HepG2 (cell line): ENCODE results near the gene CDK3. TPM values are rescaled to one million over a fixed set of nuclear protein-coding genes. Genes with fewer than 3 reads are reported as not detected.

Experiments used
- ARNTL ChIP-seq: sonication (generic); formaldehyde crosslinking; IDR thresholded peaks from 2 replicates; pipeline ENCODE4 v1.4.0; 2020; ENCODE audit warnings: mild to moderate bottlenecking, missing genetic modification reagents
- BRD4 ChIP-seq: sonication (generic); formaldehyde crosslinking; IDR thresholded peaks from 2 replicates; pipeline ENCODE4 v1.4.0; 2020; ENCODE audit warnings: missing genetic modification reagents
- CBX5 ChIP-seq: sonication (generic); formaldehyde crosslinking; IDR thresholded peaks from 2 replicates; pipeline ENCODE4 v1.4.0; 2020; ENCODE audit warnings: missing genetic modification reagents, borderline replicate concordance
- FOSL2 ChIP-seq: sonication (generic); formaldehyde crosslinking; IDR thresholded peaks from 2 replicates; pipeline ENCODE4 v1.4.0; 2020; ENCODE audit warnings: missing genetic modification reagents
- GABPA ChIP-seq, 2 experiments: IDR thresholded peaks; 2 replicates each; pipeline ENCODE4 v1.6.1; 2011 to 2016; ENCODE audit warnings: low read depth in 2 of 2, low read length in 1 of 2, missing biosample characterization in 1 of 2, missing genetic modification characterization in 1 of 2
- MED13 ChIP-seq: sonication (generic); formaldehyde crosslinking; IDR thresholded peaks from 2 replicates; pipeline ENCODE4 v1.5.0; 2020; ENCODE audit warnings: missing genetic modification reagents
- SP4 ChIP-seq: sonication (generic); formaldehyde crosslinking; IDR thresholded peaks from 2 replicates; pipeline ENCODE4 v1.8.1; 2023; ENCODE audit warnings: mild to moderate bottlenecking, missing genetic modification reagents
- TBP ChIP-seq: sonication (generic); formaldehyde crosslinking; IDR thresholded peaks from 2 replicates; pipeline ENCODE4 v1.5.0; 2020; ENCODE audit warnings: missing genetic modification reagents
- TBX2 ChIP-seq: sonication (generic); formaldehyde crosslinking; IDR thresholded peaks from 2 replicates; pipeline ENCODE4 v1.5.0; 2020; ENCODE audit warnings: missing genetic modification reagents, mild to moderate bottlenecking, borderline replicate concordance
- ZNF101 ChIP-seq: sonication (generic); formaldehyde crosslinking; IDR thresholded peaks from 2 replicates; pipeline ENCODE4 v1.4.0; 2020; ENCODE audit warnings: mild to moderate bottlenecking, low read depth, missing genetic modification reagents, borderline replicate concordance
- ZNF282 ChIP-seq: fragments of 450-650 bp; IDR thresholded peaks from 2 replicates; pipeline ENCODE4 v1.6.1; 2018; ENCODE audit not compliant: partially characterized antibody
- ZNF317 ChIP-seq: sonication (generic); formaldehyde crosslinking; IDR thresholded peaks from 2 replicates; pipeline ENCODE4 v1.5.0; 2020; ENCODE audit warnings: mild to moderate bottlenecking, missing genetic modification reagents
- ZNF431 ChIP-seq: sonication (generic); formaldehyde crosslinking; IDR thresholded peaks from 2 replicates; pipeline ENCODE4 v1.9.0; 2022; ENCODE audit warnings: missing genetic modification reagents, low read depth, mild to moderate bottlenecking, borderline replicate concordance
- polyA plus RNA-seq, 8 experiments: library from polyadenylated mRNA; depleted of rRNA in 3 of 8; stranded (reverse) in 7 of 8; unstranded in 1 of 8; fragments of >200 nt; fragmentation: Illumina TruSeq in 4 of 8; extraction: Trizol in 4 of 8; gene quantifications; 2 replicates each; pipeline versions ENCODE4 v1.2.1 to v1.2.3, GENCODE V29; 2011 to 2016; ENCODE audit warnings: low read depth in 4 of 8, missing spikeins in 1 of 8, mixed read lengths in 1 of 8; ENCODE audit not compliant: insufficient read depth in 1 of 8
- total RNA-seq, 5 experiments: library from RNA; depleted of rRNA; stranded (reverse); fragments of >200 nt; fragmentation: Illumina TruSeq; extraction: Trizol; gene quantifications; 2 replicates each; pipeline ENCODE4 v1.2.3, GENCODE V29; 2016; ENCODE audit warnings: low read depth in 1 of 5
- TF ChIP-seq, protein P1 (sequence below): sonication (generic); formaldehyde crosslinking; IDR thresholded peaks from 2 replicates; pipeline ENCODE4 v1.5.0; 2020; ENCODE audit warnings: missing genetic modification reagents
- TF ChIP-seq, protein P2 (sequence below): sonication (generic); formaldehyde crosslinking; IDR thresholded peaks from 2 replicates; pipeline ENCODE4 v1.9.0; 2021; ENCODE audit warnings: mild to moderate bottlenecking, missing genetic modification reagents
- TF ChIP-seq, protein P3 (sequence below): sonication (generic); formaldehyde crosslinking; IDR thresholded peaks from 2 replicates; pipeline ENCODE4 v1.4.0; 2020; ENCODE audit warnings: mild to moderate bottlenecking, missing genetic modification reagents, borderline replicate concordance
- TF ChIP-seq, protein P4 (sequence below): sonication (generic); formaldehyde crosslinking; IDR thresholded peaks from 2 replicates; pipeline ENCODE4 v1.9.0; 2021; ENCODE audit warnings: missing genetic modification reagents, borderline replicate concordance

CDK3 gene
- total and polyA plus RNA-seq, 2 of the 13 experiments (the other 11 are each of a cell fraction or from before 2014, with no cell fraction given): 5.8 to 11.4 TPM

DNA sequence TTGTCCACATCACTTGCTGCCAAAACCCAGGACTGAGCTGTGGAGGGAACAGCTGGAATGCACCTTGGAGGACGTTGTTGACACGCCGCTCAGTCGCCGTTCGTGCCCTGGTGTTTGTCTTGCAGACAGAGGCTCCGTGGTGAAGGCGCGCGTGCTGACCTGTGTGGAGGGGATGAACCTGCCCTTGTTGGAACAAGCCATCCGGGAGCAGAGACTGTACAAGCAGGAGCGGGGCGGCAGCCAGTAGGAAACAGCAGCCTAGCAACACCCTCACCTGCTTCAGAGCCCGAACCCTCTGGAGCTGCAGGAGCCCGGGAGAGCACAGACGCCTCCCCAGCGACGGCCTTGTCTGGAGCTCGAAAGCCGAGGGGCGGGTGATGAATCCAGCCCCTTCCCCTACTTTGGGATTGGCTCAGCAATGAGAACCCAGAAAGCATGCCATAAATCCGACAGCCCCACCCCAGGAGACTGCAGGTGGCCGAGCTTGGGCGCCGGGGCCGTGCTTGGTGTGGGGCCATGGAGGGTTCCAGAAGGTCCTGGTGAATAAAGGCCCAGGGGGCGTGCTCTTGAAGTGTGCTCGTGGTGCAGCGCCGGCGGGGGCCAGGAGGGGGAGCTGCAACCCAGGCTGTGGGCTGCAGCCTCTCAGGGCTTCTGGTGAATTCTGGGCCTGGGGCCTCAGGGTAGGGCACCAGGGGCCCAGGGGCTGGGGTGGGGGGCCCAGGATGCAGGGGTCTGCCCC is 470 bp upstream of the CDK3 start (continued):
- TF ChIP-seq ZNF317 (CRISPR knock-in tag): no peak
- TF ChIP-seq FOSL2: 0 out of 2 replicates have a peak, but pooled peaks have one; percentile 18
- TF ChIP-seq TBX2: no peak
- no peak for TF ChIP-seq TBP (CRISPR knock-in tag)
- TF ChIP-seq MED13 (CRISPR knock-in tag): no peak
- no peak for TF ChIP-seq ZNF101 (CRISPR knock-in tag)
- no peak for TF ChIP-seq BRD4
- TF ChIP-seq, protein P1, sequence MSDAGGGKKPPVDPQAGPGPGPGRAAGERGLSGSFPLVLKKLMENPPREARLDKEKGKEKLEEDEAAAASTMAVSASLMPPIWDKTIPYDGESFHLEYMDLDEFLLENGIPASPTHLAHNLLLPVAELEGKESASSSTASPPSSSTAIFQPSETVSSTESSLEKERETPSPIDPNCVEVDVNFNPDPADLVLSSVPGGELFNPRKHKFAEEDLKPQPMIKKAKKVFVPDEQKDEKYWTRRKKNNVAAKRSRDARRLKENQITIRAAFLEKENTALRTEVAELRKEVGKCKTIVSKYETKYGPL: no peak
- TF ChIP-seq GABPA (IDR thresholded peaks at IDR 0.05; ENCODE audit: low read depth, low read length): no peak
- no peak for TF ChIP-seq GABPA (CRISPR knock-in tag; IDR thresholded peaks at IDR 0.05; ENCODE audit: low read depth)
- TF ChIP-seq ZNF431 (CRISPR knock-in tag): no peak
- TF ChIP-seq CBX5 (CRISPR knock-in tag): no peak
- TF ChIP-seq ARNTL (CRISPR knock-in tag): no peak
- no peak for TF ChIP-seq ZNF282
- TF ChIP-seq SP4 (CRISPR knock-in tag): 0 out of 2 replicates have a peak, but pooled peaks have one; percentile 15
- TF ChIP-seq, protein P2, sequence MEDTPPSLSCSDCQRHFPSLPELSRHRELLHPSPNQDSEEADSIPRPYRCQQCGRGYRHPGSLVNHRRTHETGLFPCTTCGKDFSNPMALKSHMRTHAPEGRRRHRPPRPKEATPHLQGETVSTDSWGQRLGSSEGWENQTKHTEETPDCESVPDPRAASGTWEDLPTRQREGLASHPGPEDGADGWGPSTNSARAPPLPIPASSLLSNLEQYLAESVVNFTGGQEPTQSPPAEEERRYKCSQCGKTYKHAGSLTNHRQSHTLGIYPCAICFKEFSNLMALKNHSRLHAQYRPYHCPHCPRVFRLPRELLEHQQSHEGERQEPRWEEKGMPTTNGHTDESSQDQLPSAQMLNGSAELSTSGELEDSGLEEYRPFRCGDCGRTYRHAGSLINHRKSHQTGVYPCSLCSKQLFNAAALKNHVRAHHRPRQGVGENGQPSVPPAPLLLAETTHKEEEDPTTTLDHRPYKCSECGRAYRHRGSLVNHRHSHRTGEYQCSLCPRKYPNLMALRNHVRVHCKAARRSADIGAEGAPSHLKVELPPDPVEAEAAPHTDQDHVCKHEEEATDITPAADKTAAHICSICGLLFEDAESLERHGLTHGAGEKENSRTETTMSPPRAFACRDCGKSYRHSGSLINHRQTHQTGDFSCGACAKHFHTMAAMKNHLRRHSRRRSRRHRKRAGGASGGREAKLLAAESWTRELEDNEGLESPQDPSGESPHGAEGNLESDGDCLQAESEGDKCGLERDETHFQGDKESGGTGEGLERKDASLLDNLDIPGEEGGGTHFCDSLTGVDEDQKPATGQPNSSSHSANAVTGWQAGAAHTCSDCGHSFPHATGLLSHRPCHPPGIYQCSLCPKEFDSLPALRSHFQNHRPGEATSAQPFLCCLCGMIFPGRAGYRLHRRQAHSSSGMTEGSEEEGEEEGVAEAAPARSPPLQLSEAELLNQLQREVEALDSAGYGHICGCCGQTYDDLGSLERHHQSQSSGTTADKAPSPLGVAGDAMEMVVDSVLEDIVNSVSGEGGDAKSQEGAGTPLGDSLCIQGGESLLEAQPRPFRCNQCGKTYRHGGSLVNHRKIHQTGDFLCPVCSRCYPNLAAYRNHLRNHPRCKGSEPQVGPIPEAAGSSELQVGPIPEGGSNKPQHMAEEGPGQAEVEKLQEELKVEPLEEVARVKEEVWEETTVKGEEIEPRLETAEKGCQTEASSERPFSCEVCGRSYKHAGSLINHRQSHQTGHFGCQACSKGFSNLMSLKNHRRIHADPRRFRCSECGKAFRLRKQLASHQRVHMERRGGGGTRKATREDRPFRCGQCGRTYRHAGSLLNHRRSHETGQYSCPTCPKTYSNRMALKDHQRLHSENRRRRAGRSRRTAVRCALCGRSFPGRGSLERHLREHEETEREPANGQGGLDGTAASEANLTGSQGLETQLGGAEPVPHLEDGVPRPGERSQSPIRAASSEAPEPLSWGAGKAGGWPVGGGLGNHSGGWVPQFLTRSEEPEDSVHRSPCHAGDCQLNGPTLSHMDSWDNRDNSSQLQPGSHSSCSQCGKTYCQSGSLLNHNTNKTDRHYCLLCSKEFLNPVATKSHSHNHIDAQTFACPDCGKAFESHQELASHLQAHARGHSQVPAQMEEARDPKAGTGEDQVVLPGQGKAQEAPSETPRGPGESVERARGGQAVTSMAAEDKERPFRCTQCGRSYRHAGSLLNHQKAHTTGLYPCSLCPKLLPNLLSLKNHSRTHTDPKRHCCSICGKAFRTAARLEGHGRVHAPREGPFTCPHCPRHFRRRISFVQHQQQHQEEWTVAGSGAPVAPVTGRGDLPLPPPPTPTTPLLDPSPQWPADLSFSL (CRISPR knock-in tag): no peak
- TF ChIP-seq, protein P3, sequence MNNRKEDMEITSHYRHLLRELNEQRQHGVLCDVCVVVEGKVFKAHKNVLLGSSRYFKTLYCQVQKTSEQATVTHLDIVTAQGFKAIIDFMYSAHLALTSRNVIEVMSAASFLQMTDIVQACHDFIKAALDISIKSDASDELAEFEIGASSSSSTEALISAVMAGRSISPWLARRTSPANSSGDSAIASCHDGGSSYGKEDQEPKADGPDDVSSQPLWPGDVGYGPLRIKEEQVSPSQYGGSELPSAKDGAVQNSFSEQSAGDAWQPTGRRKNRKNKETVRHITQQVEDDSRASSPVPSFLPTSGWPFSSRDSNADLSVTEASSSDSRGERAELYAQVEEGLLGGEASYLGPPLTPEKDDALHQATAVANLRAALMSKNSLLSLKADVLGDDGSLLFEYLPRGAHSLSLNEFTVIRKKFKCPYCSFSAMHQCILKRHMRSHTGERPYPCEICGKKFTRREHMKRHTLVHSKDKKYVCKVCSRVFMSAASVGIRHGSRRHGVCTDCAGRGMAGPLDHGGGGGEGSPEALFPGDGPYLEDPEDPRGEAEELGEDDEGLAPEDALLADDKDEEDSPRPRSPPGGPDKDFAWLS (CRISPR knock-in tag): no peak
- TF ChIP-seq, protein P4, sequence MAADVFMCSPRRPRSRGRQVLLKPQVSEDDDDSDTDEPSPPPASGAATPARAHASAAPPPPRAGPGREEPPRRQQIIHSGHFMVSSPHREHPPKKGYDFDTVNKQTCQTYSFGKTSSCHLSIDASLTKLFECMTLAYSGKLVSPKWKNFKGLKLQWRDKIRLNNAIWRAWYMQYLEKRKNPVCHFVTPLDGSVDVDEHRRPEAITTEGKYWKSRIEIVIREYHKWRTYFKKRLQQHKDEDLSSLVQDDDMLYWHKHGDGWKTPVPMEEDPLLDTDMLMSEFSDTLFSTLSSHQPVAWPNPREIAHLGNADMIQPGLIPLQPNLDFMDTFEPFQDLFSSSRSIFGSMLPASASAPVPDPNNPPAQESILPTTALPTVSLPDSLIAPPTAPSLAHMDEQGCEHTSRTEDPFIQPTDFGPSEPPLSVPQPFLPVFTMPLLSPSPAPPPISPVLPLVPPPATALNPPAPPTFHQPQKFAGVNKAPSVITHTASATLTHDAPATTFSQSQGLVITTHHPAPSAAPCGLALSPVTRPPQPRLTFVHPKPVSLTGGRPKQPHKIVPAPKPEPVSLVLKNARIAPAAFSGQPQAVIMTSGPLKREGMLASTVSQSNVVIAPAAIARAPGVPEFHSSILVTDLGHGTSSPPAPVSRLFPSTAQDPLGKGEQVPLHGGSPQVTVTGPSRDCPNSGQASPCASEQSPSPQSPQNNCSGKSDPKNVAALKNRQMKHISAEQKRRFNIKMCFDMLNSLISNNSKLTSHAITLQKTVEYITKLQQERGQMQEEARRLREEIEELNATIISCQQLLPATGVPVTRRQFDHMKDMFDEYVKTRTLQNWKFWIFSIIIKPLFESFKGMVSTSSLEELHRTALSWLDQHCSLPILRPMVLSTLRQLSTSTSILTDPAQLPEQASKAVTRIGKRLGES (CRISPR knock-in tag): no peak
